B cell (primary cell): ENCODE results near the gene IFRD1. TPM values are rescaled to one million over a fixed set of nuclear protein-coding genes. Genes with fewer than 3 reads are reported as not detected.

Source experiments
- ATAC-seq: fragments of 200-7000 bp; cut with Tn5 transposase; one replicate; pipeline ENCODE4 v1.10.0; 2021; ENCODE audit warnings: low read depth, mild to moderate bottlenecking, moderate number of reproducible peaks, moderate library complexity
- CTCF ChIA-PET: fragments of 350-600 bp; sonication (Branson Sonifier 250); formaldehyde crosslinking; loops from one replicate; lab custom pipeline; 2021; ENCODE audit warnings: antibody characterized with exemption, inconsistent platforms; lab: Charles Lee
- POLR2A ChIA-PET: fragments of 350-600 bp; sonication (Branson Sonifier 250); formaldehyde crosslinking; loops from one replicate; lab custom pipeline; 2021; ENCODE audit warnings: antibody characterized with exemption; lab: Charles Lee
- DNase-seq: peaks from one replicate; pipeline ENCODE4 v3.0.0; 2013
- H2AFZ ChIP-seq: 2 replicates; pipeline ENCODE4 v1.6.1; 2012; ENCODE audit warnings: mild to moderate bottlenecking, low read depth, low read length; ENCODE audit not compliant: insufficient read depth, poor library complexity, severe bottlenecking
- H3K27ac ChIP-seq, 2 donors: 1 replicate in 1 of 2; 2 replicates in 1 of 2; pipeline ENCODE4 v1.5.1; 2012 to 2013; ENCODE audit warnings: low read length in 2 of 2, mild to moderate bottlenecking in 2 of 2, moderate library complexity in 1 of 2
- H3K27me3 ChIP-seq, 4 experiments: fragments of 200-600 bp in 1 of 4; sonication (generic) in 1 of 4; replicated peaks in 1 of 4; 1 replicate in 2 of 4; 2 replicates in 2 of 4; pipeline versions ENCODE4 v1.6.1 to v1.7.0; 2013 to 2016; ENCODE audit warnings: low read length in 3 of 4, mild to moderate bottlenecking in 2 of 4, mixed read lengths in 1 of 4, moderate library complexity in 1 of 4; ENCODE audit not compliant: insufficient read depth in 4 of 4, control insufficient read depth in 3 of 4; ENCODE audit errors: control extremely low read depth in 1 of 4
- H3K36me3 ChIP-seq, 2 experiments: replicated peaks in 1 of 2; 1 replicate in 1 of 2; 2 replicates in 1 of 2; pipeline versions ENCODE4 v1.6.1 to v1.7.1; 2013; ENCODE audit warnings: low read length in 1 of 2; ENCODE audit not compliant: insufficient read depth in 2 of 2, control insufficient read depth in 1 of 2; ENCODE audit errors: control extremely low read depth in 1 of 2, extremely low read depth in 1 of 2
- H3K4me1 ChIP-seq, 2 donors: fragments of 200-600 bp in 1 of 2; sonication (generic) in 1 of 2; 1 replicate in 1 of 2; 2 replicates in 1 of 2; pipeline versions ENCODE4 v1.5.1 to v1.6.1; 2013 to 2017; ENCODE audit warnings: low read length in 2 of 2; ENCODE audit not compliant: control insufficient read depth in 2 of 2, insufficient read depth in 2 of 2
- H3K4me2 ChIP-seq: replicated peaks from 2 replicates; pipeline ENCODE3; 2012; ENCODE audit warnings: mild to moderate bottlenecking, low read depth, low read length; ENCODE audit not compliant: poor library complexity, severe bottlenecking
- H3K4me3 ChIP-seq, 5 experiments: fragments of 200-600 bp in 1 of 5; sonication (generic) in 1 of 5; 1 replicate in 3 of 5; 2 replicates in 2 of 5; pipeline versions ENCODE4 v1.5.1 to v1.7.0; 2011 to 2016; ENCODE audit warnings: low read length in 4 of 5, mild to moderate bottlenecking in 4 of 5, low read depth in 2 of 5, control low read depth in 1 of 5, moderate library complexity in 1 of 5; ENCODE audit not compliant: insufficient read depth in 1 of 5; ENCODE audit errors: control extremely low read depth in 1 of 5, extremely low read depth in 1 of 5
- H3K79me2 ChIP-seq: fragments of 200-600 bp; sonication (generic); one replicate; pipeline ENCODE4 v1.6.0; 2016; ENCODE audit warnings: low read length; ENCODE audit not compliant: control insufficient read depth, insufficient read depth
- H3K9ac ChIP-seq: fragments of 200-600 bp; sonication (generic); 2 replicates; pipeline ENCODE4 v1.6.1; 2017; ENCODE audit warnings: mild to moderate bottlenecking, low read length, moderate library complexity
- H3K9me3 ChIP-seq, 3 donors: one replicate each; pipeline versions ENCODE4 v1.6.1 to v1.7.1; 2013; ENCODE audit warnings: low read length in 2 of 3; ENCODE audit not compliant: control insufficient read depth in 2 of 3, insufficient read depth in 1 of 3; ENCODE audit errors: control extremely low read depth in 1 of 3
- H4K20me1 ChIP-seq: 2 replicates; pipeline ENCODE4 v1.6.0; 2012; ENCODE audit warnings: mild to moderate bottlenecking, low read length; ENCODE audit not compliant: insufficient read depth, control insufficient read depth, poor library complexity, severe bottlenecking
- H3K27ac Mint-ChIP-seq: one replicate; pipeline ENCODE4 v1.8.0; 2021; ENCODE audit warnings: mixed read lengths
- H3K27me3 Mint-ChIP-seq: one replicate; pipeline ENCODE4 v1.8.0; 2021; ENCODE audit warnings: mixed read lengths
- H3K4me1 Mint-ChIP-seq: one replicate; pipeline ENCODE4 v1.8.0; 2021; ENCODE audit warnings: mixed read lengths
- H3K4me3 Mint-ChIP-seq: one replicate; pipeline ENCODE4 v1.8.0; 2021; ENCODE audit warnings: mixed read lengths
- H3K9me3 Mint-ChIP-seq: one replicate; pipeline ENCODE4 v1.8.0; 2022; ENCODE audit warnings: mixed read lengths; ENCODE audit not compliant: insufficient read depth
- CTCF ChIP-seq: fragments of 200-600 bp; IDR thresholded peaks from one replicate; pipeline ENCODE4 v1.8.0; 2022; ENCODE audit warnings: antibody characterized with exemption, mild to moderate bottlenecking
- EZH2 ChIP-seq: IDR thresholded peaks from 2 replicates; pipeline ENCODE4 v1.6.1; 2012; ENCODE audit warnings: borderline replicate concordance, low read depth, mild to moderate bottlenecking, moderate library complexity, low read length; ENCODE audit not compliant: insufficient read depth, poor library complexity, severe bottlenecking
- WGBS: methylation state at CpG from one replicate; pipeline ENCODE4 v1.1.5; 2013; ENCODE audit warnings: missing lambda C conversion rate; ENCODE audit not compliant: insufficient coverage; 5-methylcytosine and 5-hydroxymethylcytosine counted together
- intact Hi-C: fragments of 100-400 bp; cut with micrococcal nuclease; formaldehyde crosslinking; loops from one replicate; pipeline ENCODE4 v1.10.0; 2022
- polyA plus RNA-seq: library from polyadenylated mRNA; depleted of rRNA; stranded (reverse); fragments of >200 nt; gene quantifications from 2 replicates; pipeline ENCODE4 v1.2.3, GENCODE V29; 2012
- total RNA-seq, 2 donors: library from RNA; stranded (reverse); fragments of 120-200 nt in 1 of 2; gene quantifications; 1 replicate in 1 of 2; 2 replicates in 1 of 2; pipeline versions ENCODE4 v1.2.3 to v1.2.4, GENCODE V29; 2013 to 2022

Gene IFRD1
- total and polyA plus RNA-seq, 2 donors (not counting 1 experiment from before 2014, with no cell fraction given), result 54.1 to 106 TPM

DNA sequence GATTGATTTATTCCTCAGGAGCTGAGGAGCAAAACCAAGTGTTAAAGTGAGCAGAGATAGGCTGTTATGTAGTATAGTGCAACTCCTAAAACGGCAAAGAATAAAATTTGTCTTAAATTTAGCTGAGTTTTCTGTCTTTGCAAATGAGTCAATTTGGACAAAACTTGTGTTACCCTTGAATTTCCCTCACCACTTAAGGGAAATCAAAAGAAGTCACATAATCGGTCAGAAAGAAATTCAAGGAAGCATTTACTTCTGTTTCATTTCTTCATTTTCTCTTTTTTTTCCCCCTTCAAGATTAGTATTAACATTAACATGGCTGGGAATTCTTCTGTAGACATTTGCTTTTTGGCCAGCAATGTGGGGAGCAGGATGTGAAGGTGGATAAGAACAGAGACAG, 44.4 kb downstream of the IFRD1 start:
- H3K79me2 ChIP-seq, result no peaks in the 10 kb centered on the region
- no peak overlapping the region for H3K27ac Mint-ChIP-seq
- no peaks in the 10 kb centered on the region for H3K27me3 ChIP-seq
- ATAC-seq (no peak), DNase-seq (no peak)
- H3K9ac ChIP-seq, result no peak overlapping the region
- no peaks in the 10 kb centered on the region for H3K4me1 ChIP-seq
- POLR2A ChIA-PET, result no interaction called here
- no peak overlapping the region for H2AFZ ChIP-seq
- H4K20me1 ChIP-seq, result no peaks in the 10 kb centered on the region
- H3K36me3 ChIP-seq, result no peaks in the 10 kb centered on the region
- intact Hi-C loops, result no loop called here
- no peaks in the 10 kb centered on the region for H3K4me1 Mint-ChIP-seq
- no peak overlapping the region for H3K4me3 Mint-ChIP-seq
- no peak overlapping the region for H3K4me2 ChIP-seq
- WGBS, result 80% methylated on average over 1 of the region's 2 CpGs
- CTCF ChIA-PET, result no interaction called here
- TF ChIP-seq CTCF (no peak), EZH2 (no peak)
- H3K27ac ChIP-seq, result no peak overlapping the region
- H3K9me3 Mint-ChIP-seq, result no peaks in the 10 kb centered on the region
- H3K4me3 ChIP-seq, result no peak overlapping the region
- no peaks in the 10 kb centered on the region for H3K9me3 ChIP-seq
- H3K27me3 Mint-ChIP-seq, result peaks cover 11% of the 10 kb centered on the region

GRCh38 chr7:112495156-112495788, 45.0 kb downstream of the IFRD1 start:
- H3K9me3 Mint-ChIP-seq, result no peaks in the 10 kb centered on the region
- Histone ChIP-seq H3K9ac (no peak overlapping the region), H3K36me3 (no peaks in the 10 kb centered on the region), H2AFZ (no peak overlapping the region), H3K4me3 (no peak overlapping the region), H4K20me1 (no peaks in the 10 kb centered on the region), H3K4me1 (no peaks in the 10 kb centered on the region), H3K4me2 (no peak overlapping the region), H3K79me2 (no peaks in the 10 kb centered on the region), H3K27me3 (no peaks in the 10 kb centered on the region), H3K9me3 (no peaks in the 10 kb centered on the region), H3K27ac (no peak overlapping the region)
- H3K27ac Mint-ChIP-seq, result no peak overlapping the region
- TF ChIP-seq EZH2, result no peak
- no peak for TF ChIP-seq CTCF
- DNase-seq (no peak), ATAC-seq (no peak)
- no CpG with 5 or more reads among the region's 2 CpGs for WGBS
- ChIA-PET CTCF (interaction anchor here (1.3 to 2.3 kb wide), 4 partner anchors 19 to 761 kb away, joined by 3 to 18 read pairs (median 4); no protein-coding TSS in a partner anchor), POLR2A (no interaction called here)
- intact Hi-C loops, result no loop called here
- peaks cover 11% of the 10 kb centered on the region for H3K27me3 Mint-ChIP-seq
- H3K4me3 Mint-ChIP-seq, result no peak overlapping the region
- no peaks in the 10 kb centered on the region for H3K4me1 Mint-ChIP-seq
